SK-N-DZ (cell line): ENCODE data around the gene CELSR1.
"Not testable (repeated sequence)": the region's sequence is repeated elsewhere in the genome, so short reads cannot be mapped to it uniquely, and the experiment has no call there.

Experiments
- DNase-seq: peaks from one replicate; pipeline ENCODE4 v3.0.0-alpha.2; 2015; ENCODE audit warnings: low spot score

CELSR1 gene

GRCh38 chr22:46534901-46535630 lies 2.4 kb downstream of the CELSR1 start:
- DNase-seq: no peak

DNA sequence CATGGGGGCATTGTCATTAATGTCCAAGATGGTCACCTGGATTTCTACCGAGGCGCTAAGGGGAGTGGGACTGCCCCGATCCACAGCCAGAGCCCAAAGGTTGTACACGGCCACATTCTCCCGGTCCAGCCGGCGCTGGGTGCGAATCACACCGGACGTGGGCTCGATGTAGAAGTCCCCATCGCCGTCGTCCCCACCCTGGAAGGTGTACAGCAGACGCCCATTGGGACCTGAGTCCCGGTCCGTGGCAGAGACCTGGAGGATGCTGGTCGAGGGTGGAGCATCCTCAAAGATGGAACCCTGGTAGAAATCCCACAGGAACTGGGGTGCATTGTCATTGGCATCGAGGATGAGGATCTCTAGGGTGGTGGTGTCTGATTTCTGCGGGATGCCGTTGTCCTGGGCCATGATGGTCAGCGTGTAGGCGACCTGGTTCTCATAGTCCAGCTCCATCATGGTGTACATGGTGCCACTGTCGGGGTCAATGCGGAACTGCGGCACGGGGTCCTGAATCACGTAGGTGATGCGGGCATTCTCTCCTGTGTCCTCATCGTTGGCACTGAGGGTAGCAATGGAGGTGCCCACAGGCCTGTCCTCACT lies 3.1 kb downstream of the CELSR1 start:
- DNase-seq: no peak

- no peak for DNase-seq
Measured at GRCh38 chr22:46533070-46533833, 4.2 kb downstream of the CELSR1 start.

GRCh38 chr22:46532416-46532815 lies 5.0 kb downstream of the CELSR1 start:
- DNase-seq: no peak

DNA sequence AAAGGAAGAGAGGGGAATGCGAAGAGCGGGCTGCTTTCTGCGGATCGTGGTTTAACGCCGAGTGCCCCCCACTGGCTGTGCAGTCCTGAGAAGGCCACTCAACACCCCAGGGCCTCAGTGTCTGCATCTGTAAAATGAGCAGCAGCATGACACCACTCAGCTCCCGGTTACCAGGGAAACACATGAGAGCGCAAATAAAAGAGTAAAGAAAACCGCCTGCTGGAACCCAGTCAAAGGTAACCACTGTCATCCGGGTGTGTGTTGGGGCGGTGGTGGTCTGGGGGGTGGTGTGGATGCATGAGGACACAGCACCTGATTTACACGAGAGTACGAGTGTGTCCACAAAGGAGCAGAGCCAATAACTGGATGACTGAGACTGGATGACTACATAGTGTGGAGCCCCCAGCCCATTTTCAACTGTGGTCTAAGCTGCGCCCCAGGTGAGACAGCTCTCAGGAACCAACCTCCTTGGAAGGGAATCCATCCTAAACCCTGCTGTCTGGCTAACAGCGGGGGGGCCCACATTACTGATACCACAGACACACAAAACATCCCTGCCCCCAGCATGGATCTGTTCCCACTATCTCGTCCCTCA lies 5.7 kb downstream of the CELSR1 start:
- no peak for DNase-seq

DNA sequence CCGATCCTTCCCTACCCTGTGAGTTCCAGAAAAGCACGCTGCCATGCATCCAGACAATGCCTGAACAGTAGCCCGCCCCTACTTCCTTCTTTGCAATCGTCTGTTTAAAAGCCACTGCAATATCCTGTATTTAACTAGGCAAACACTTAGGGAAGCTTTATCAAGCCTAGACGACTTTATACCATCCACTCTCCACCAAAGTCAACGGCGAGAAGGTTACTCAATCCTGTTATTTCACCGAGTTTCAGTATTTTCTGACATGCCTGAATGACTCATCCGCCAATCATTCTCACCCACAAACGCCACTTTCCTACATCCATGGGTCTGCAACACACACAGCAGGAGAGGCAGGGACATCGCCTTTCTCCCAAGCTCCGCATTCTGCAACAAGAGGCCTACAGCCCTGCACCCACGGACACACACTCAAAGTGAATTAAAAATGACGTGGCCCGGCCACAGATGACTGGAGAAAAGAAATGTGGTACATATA lies 9.3 kb downstream of the CELSR1 start:
- no peak for DNase-seq

- DNase-seq: no peak
Measured at GRCh38 chr22:46526244-46526839, 11.1 kb downstream of the CELSR1 start.

DNA sequence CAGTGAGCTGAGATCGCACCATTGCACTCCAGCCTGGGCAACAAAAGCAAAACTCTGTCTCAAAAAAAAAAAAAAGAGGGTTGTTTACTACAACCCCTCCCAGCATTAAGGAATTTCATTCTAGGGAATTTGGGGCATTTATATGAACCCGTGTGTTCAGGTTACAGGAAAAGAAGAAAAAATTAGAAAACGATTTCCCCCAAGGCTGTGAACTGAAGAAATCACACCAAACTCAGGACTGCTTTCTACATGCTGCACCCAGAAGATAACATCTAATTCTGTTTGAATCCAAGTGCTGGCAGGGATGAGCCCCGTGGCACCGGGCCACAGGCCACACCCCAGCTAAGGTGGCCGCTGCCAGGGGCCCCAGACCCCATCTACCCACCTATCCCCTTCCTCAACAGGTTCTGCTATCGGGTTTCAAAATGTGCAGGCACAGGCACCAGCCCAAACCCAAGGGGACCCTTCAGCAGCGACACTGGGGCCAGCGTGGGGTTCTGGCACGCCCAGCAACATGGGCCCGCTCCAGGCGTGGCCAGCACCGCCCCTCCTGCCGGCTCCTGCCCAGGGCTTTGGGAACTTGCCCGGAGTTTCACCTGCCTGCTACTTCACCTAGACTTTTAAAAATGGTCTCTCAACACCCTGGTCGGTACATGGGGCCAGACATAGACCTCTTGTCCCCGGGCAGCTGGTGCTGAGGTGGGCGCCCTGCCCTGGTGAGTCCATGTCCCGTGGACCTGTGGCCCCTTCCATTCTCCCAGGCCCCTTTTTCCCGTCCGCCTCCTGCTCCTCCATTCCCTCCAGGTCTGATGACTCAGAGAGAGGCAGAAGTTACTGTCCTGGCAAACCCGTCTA lies 11.8 kb downstream of the CELSR1 start:
- no peak for DNase-seq

DNA sequence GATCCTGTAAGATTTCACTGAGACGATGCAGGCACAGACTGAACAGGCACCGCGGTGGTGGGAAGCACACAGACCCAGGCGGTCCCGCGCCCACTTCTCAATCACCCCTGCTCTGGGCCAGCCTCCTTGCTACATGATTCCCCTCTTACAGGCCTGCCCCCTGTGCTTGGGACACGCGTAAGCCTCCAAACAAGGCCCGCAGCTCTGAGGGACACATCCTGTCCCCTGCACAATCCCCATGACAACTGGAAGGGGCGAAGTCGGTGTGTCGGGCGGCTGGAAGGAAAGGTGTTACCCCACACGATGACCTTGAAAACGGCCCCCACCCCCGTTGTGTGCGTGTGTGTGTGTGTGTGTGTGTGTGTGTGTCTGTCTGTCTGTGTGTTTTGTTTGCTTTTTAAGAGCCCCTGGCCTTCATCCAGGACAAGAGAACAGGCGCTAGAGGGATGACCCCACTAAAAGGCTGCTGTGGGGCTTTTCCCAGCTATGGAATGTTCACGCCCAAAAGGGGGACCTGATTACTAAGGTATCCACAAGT lies 13.1 kb downstream of the CELSR1 start:
- no peak for DNase-seq

DNA sequence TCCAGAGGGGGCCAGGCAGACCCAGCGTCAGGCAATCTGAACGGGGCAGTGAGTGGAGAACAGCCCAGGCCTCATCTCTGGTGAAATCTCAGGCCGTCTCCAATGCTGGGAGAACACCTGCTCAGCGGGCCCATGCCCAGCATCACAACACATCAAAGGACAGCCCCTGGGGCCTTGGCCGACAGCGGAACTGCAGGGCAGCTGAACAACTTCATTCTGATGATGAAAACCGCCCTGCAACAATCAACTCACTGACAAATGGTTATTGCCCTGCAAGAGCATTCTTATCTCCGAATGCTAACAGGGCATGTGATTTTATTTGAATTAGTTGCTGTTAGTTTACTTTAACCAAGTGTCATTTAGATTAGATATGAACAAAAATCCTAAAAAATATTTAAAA lies 14.6 kb downstream of the CELSR1 start:
- DNase-seq: peak; percentile 29

- DNase-seq: no peak
Measured at GRCh38 chr22:46521994-46522393, 15.4 kb downstream of the CELSR1 start.

DNA sequence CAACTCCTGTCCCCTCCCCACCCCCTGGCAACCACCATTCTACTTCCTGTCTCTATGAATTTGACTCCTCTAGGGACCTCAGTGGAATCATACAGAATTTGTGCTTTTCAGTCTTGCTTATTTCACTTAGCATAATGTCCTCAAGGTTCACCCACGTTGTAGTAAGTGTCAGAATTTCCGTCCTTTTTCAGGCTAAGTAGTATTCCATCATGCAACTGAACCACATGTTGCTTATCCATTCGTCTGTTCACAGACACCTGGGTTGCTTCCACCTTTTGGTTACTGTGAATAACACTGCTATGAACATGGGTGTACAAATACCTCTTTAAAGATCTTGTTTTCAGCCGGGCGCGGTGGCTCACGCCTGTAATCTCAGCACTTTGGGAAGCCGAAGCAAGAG lies 16.5 kb downstream of the CELSR1 start:
- DNase-seq: no peak

DNA sequence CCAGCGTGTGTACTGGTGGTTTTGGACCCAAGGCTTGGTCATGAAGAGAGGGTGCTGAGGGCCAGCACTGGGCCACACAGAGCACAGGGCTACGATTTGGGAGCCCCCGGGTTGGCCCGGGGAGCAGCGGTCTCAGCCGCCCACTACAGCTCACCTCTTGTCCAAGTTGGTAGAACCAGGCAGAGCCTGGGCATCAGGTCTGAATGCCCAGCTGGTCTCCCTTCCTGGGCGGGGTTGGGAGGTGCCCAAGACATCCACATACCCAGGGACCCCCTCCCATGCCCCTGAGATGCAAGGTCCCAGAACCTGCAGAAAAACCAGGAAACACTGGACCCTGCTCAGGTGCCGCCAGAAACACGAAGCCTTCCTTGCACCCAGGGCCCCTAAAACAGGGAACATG lies 18.0 kb downstream of the CELSR1 start:
- DNase-seq: no peak

DNA sequence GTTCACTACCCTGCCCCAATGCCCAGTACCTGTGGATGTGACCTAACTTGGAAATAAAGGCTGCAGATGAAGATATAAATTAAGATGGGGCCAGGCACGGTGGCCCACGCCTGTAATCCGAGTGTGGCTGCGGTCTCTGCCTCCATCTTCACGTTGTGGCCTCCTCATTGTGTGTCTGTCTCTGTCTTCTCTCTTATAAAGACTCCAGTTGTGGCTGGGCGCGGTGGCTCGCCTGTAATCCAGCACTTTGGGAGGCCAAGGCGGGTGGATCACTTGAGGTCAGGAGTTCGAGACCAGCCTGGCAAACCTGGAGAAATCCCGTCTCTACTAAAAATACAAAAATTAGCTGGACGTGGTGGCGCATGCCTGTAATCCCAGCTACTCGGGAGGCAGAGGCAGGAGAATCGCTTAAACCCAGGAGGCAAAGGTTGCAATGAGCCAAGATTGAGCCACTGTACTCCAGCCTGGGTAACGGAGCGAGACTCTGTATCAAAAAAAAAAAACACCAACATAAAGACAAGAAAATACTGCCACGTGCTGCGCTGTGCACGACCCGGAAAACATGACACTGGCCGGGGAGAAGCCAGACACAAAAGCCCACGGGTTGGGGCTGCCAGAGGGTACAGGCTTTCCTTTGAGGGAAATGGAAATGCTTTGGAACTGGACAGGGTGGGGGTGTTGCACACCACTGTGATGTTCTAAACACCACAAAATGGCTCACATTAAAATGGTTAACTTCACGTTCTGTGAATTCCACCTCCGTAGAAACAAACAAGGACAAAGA lies 18.7 kb downstream of the CELSR1 start:
- DNase-seq: no peak

DNA sequence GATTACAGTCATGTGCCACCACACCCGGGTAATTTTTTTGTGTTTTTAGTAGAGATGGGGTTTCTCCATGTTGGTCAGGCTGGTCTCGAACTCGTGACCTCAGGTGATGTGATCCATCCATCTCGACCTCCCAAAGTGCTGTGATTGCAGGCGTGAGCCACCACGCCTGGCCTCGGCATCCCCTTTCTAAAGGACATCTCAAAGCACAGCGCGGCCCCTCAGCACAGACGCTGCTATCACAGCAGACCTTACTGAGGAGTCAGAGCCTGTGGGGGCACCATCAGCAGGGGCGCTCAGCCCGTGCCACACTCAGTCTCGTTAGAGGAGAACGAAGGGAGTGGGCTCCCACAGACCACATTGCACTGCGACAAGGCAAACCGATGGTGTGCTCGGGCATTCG lies 19.4 kb downstream of the CELSR1 start:
- no peak for DNase-seq

DNA sequence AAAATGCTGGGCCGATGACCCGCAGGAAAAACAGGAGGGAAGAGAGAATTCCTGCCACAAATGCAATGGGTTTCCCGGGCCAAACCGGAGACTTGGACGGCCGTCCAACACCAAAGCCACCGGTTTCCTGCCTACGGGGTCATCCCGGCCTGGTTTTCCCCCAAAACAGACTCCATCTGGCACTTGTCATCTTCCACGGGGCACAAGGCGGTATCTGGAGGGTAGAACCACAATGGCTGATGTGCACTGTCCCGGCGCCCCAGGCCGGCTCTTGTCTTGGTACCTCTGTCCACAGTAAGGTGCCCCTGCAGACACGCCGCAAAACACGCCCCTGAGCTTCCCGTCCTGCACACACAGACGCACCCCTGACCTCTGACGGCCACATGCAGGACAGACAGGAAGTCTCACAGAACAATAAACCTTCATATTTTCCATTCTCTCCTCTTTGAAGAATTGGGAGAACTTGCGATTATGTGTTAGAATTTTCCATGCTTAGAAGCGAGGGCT lies 20.1 kb downstream of the CELSR1 start:
- DNase-seq: no peak

GRCh38 chr22:46516638-46517037 lies 20.8 kb downstream of the CELSR1 start:
- DNase-seq: no peak

- DNase-seq: not testable (repeated sequence)
Measured at GRCh38 chr22:46516112-46516487, 21.3 kb downstream of the CELSR1 start.
